Parathyroid adenoma (tissue), 2 donors: ENCODE data around the gene SCRT2.
"Not testable (repeated sequence)": the region's sequence is repeated elsewhere in the genome, so short reads cannot be mapped to it uniquely, and the experiment has no call there.

Experiments used
- H2AFZ ChIP-seq: fragments of 300-600 bp; sonication (generic); one replicate; pipeline ENCODE4 v1.7.0; 2017; ENCODE audit warnings: antibody characterized with exemption, mild to moderate bottlenecking
- H3K27ac ChIP-seq: fragments of 300-600 bp; sonication (generic); one replicate; pipeline ENCODE4 v1.7.0; 2017
- H3K27me3 ChIP-seq: fragments of 300-600 bp; sonication (generic); one replicate; pipeline ENCODE4 v1.7.0; 2017; ENCODE audit warnings: low read length; ENCODE audit not compliant: control insufficient read depth, insufficient read depth
- H3K36me3 ChIP-seq: fragments of 300-600 bp; sonication (generic); one replicate; pipeline ENCODE4 v1.7.0; 2017; ENCODE audit warnings: low read length; ENCODE audit not compliant: control insufficient read depth, insufficient read depth
- H3K4me1 ChIP-seq: fragments of 300-600 bp; sonication (generic); one replicate; pipeline ENCODE4 v1.7.0; 2017; ENCODE audit warnings: control low read depth
- H3K4me2 ChIP-seq: fragments of 300-600 bp; sonication (generic); one replicate; pipeline ENCODE4 v1.7.0; 2017; ENCODE audit warnings: low read length
- H3K4me3 ChIP-seq: fragments of 300-600 bp; sonication (generic); one replicate; pipeline ENCODE4 v1.7.0; 2017; ENCODE audit warnings: low read depth, low read length
- H3K79me2 ChIP-seq: fragments of 300-600 bp; sonication (generic); one replicate; pipeline ENCODE4 v1.7.0; 2017; ENCODE audit warnings: control low read depth
- H3K9ac ChIP-seq: fragments of 300-600 bp; sonication (generic); one replicate; pipeline ENCODE4 v1.7.0; 2017; ENCODE audit warnings: mild to moderate bottlenecking
- H3K9me3 ChIP-seq: fragments of 300-600 bp; sonication (generic); one replicate; pipeline ENCODE4 v1.7.0; 2017; ENCODE audit warnings: low read length; ENCODE audit not compliant: control insufficient read depth
- CTCF ChIP-seq: fragments of 300-600 bp; sonication (generic); IDR thresholded peaks from one replicate; pipeline ENCODE4 v1.7.0; 2017; ENCODE audit warnings: antibody characterized with exemption, mild to moderate bottlenecking
- donor health status: primary hyperparathyroidism.

Gene SCRT2

GRCh38 chr20:675453-676314 lies at the start of gene SCRT2:
Gene SCRT2, minus strand, starts transcription at chr20:675802. Its CDS starts 201 bp downstream, at chr20:675601.
- peaks cover 32% of the 10 kb centered on the region for H3K4me1 ChIP-seq
- peak within 1 kb of the TSS; percentile 95 for H3K9ac ChIP-seq
- peak within 1 kb of the TSS; percentile 87 for H2AFZ ChIP-seq
- H3K36me3 ChIP-seq = no peaks in the 10 kb centered on the region
- peak within 1 kb of the TSS; percentile 74 for H3K4me2 ChIP-seq
- no peak for TF ChIP-seq CTCF
- H3K79me2 ChIP-seq = peaks cover 6% of the 10 kb centered on the region
- H3K9me3 ChIP-seq = no peaks in the 10 kb centered on the region
- H3K4me3 ChIP-seq = no peak within 1 kb of the TSS
- peak within 1 kb of the TSS; percentile 96 for H3K27ac ChIP-seq
- no peaks in the 10 kb centered on the region for H3K27me3 ChIP-seq

- H2AFZ ChIP-seq, H3K4me1 ChIP-seq, H3K27me3 ChIP-seq, H3K36me3 ChIP-seq, H3K79me2 ChIP-seq, H3K9ac ChIP-seq, H3K9me3 ChIP-seq, H3K4me2 ChIP-seq, H3K4me3 ChIP-seq, H3K27ac ChIP-seq: not testable (repeated sequence)
Measured at GRCh38 chr20:724797-725196, 49.2 kb upstream of the SCRT2 start.

GRCh38 chr20:723756-724155 lies 48.2 kb upstream of the SCRT2 start:
- no peak overlapping the region for H3K4me2 ChIP-seq
- H3K4me1 ChIP-seq = peaks cover 3% of the 10 kb centered on the region
- no peaks in the 10 kb centered on the region for H3K79me2 ChIP-seq
- no peaks in the 10 kb centered on the region for H3K36me3 ChIP-seq
- H3K9ac ChIP-seq = no peak overlapping the region
- H3K4me3 ChIP-seq = no peak overlapping the region
- H3K9me3 ChIP-seq = no peaks in the 10 kb centered on the region
- no peaks in the 10 kb centered on the region for H3K27me3 ChIP-seq
- TF ChIP-seq CTCF = no peak
- no peak overlapping the region for H3K27ac ChIP-seq
- peak overlapping the region; percentile 23 for H2AFZ ChIP-seq

GRCh38 chr20:722822-723644 lies 47.4 kb upstream of the SCRT2 start:
- Histone ChIP-seq H3K4me3 (no peak overlapping the region), H3K36me3 (no peaks in the 10 kb centered on the region), H3K9me3 (no peaks in the 10 kb centered on the region), H3K9ac (no peak overlapping the region), H3K79me2 (no peaks in the 10 kb centered on the region), H3K27ac (no peak overlapping the region), H2AFZ (no peak overlapping the region), H3K27me3 (no peaks in the 10 kb centered on the region), H3K4me1 (no peaks in the 10 kb centered on the region), H3K4me2 (no peak overlapping the region)
- TF ChIP-seq CTCF = no peak

GRCh38 chr20:721876-722275 lies 46.3 kb upstream of the SCRT2 start:
- no peak for TF ChIP-seq CTCF
- Histone ChIP-seq H3K27ac (no peak overlapping the region), H3K36me3 (no peaks in the 10 kb centered on the region), H3K4me3 (no peak overlapping the region), H3K79me2 (no peaks in the 10 kb centered on the region), H3K9me3 (no peaks in the 10 kb centered on the region), H3K4me1 (no peaks in the 10 kb centered on the region), H3K27me3 (no peaks in the 10 kb centered on the region), H2AFZ (no peak overlapping the region), H3K9ac (no peak overlapping the region), H3K4me2 (no peak overlapping the region)
